GM21367 (cell line): Measurements from ENCODE around the gene SIPA1.
A peak's percentile ranks its signal among the peaks of the same experiment; 100 is the strongest.
"Not testable (repeated sequence)": the region's sequence is repeated elsewhere in the genome, so short reads cannot be mapped to it uniquely, and the experiment has no call there.

Source experiments
- ATAC-seq: cut with Tn5 transposase; IDR thresholded peaks from one replicate; pipeline ENCODE4 v1.9.1; 2021; ENCODE audit not compliant: unreplicated experiment

The SIPA1 gene

GRCh38 chr11:65658174-65659021 lies 20.5 kb downstream of the SIPA1 start:
- no peak for ATAC-seq

- no peak for ATAC-seq
These were observed 22.1 kb downstream of the SIPA1 start for GRCh38 chr11:65660038-65660437.

GRCh38 chr11:65660908-65661307 lies 23.0 kb downstream of the SIPA1 start:
- ATAC-seq: not testable (repeated sequence)

GRCh38 chr11:65661599-65662246 lies 23.8 kb downstream of the SIPA1 start:
- no peak for ATAC-seq

- ATAC-seq: no peak
These were observed 24.4 kb downstream of the SIPA1 start for GRCh38 chr11:65662247-65662798.

- peak; percentile 70 for ATAC-seq
These were observed 25.1 kb downstream of the SIPA1 start, which contains the start of gene RELA for GRCh38 chr11:65662799-65663638. TSS of gene RELA (minus strand) at chr11:65662916. CDS start at chr11:65662832, 84 bp downstream.

GRCh38 chr11:65663639-65664200 lies 25.8 kb downstream of the SIPA1 start:
- ATAC-seq: no peak

- ATAC-seq: no peak
These were observed 34.4 kb downstream of the SIPA1 start for GRCh38 chr11:65672180-65672860.

GRCh38 chr11:65672982-65673381 lies 35.1 kb downstream of the SIPA1 start:
- no peak for ATAC-seq

- ATAC-seq: no peak
These were observed 42.4 kb downstream of the SIPA1 start for GRCh38 chr11:65680192-65680743.

GRCh38 chr11:65683480-65683879 lies 45.6 kb downstream of the SIPA1 start:
- ATAC-seq: not testable (repeated sequence)

- no peak for ATAC-seq
These were observed 48.1 kb downstream of the SIPA1 start for GRCh38 chr11:65685981-65686380.

- ATAC-seq: not testable (repeated sequence)
These were observed 53.9 kb downstream of the SIPA1 start for GRCh38 chr11:65691847-65692246.

GRCh38 chr11:65692367-65692766 lies 54.5 kb downstream of the SIPA1 start:
- ATAC-seq: no peak

- ATAC-seq: no peak
These were observed 57.7 kb downstream of the SIPA1 start for GRCh38 chr11:65695459-65696241.

- ATAC-seq: no peak
These were observed 59.1 kb downstream of the SIPA1 start for GRCh38 chr11:65696802-65697552.

GRCh38 chr11:65698205-65698604 lies 60.3 kb downstream of the SIPA1 start:
- no peak for ATAC-seq

GRCh38 chr11:65699306-65699705 lies 61.4 kb downstream of the SIPA1 start:
- ATAC-seq: no peak
